Measurements from ENCODE around the gene C13orf42. TPM values are rescaled to one million over a fixed set of nuclear protein-coding genes. Genes with fewer than 3 reads are reported as not detected.
"Not testable (repeated sequence)": the region's sequence is repeated elsewhere in the genome, so short reads cannot be mapped to it uniquely, and the experiment has no call there.

Gene C13orf42
- total RNA-seq, 2 donors from 2014 or later, result not detected

GRCh38 chr13:51125495-51126226 is 14.6 kb upstream of the C13orf42 start:
- peak; percentile 67 to 75 for ATAC-seq
- intact Hi-C loops (cut with DNase I), result loop anchor here in 1 of 2 donors (5.0 to 10.0 kb wide), 3 partner anchors 162 to 999 kb away; partner anchors contain the start of gene NEK5
- peak; percentile 43 for DNase-seq

- no peak for DNase-seq
- ATAC-seq, result no peak
- intact Hi-C loops (cut with DNase I), result loop anchor here in 1 of 2 donors (10.0 kb wide), 2 partner anchors 672 to 1002 kb away; partner anchors contain the start of gene NEK5
Observed at GRCh38 chr13:51122868-51123566, 11.9 kb upstream of the C13orf42 start.

GRCh38 chr13:51120873-51121272 is 9.8 kb upstream of the C13orf42 start:
- not testable (repeated sequence) for DNase-seq, ATAC-seq
- intact Hi-C loops (cut with DNase I), result loop anchor here in 1 of 2 donors (10.0 kb wide), 2 partner anchors 674 to 1004 kb away; partner anchors contain the start of gene NEK5

GRCh38 chr13:51118809-51119431 is 7.8 kb upstream of the C13orf42 start:
- DNase-seq (no peak), ATAC-seq (no peak)
- intact Hi-C loops (cut with DNase I), result no loop called here

GRCh38 chr13:51113969-51114368 is 2.9 kb upstream of the C13orf42 start:
- intact Hi-C loops (cut with DNase I), result no loop called here
- ATAC-seq, result no peak
- DNase-seq, result no peak

- DNase-seq (no peak), ATAC-seq (no peak)
- intact Hi-C loops (cut with DNase I), result no loop called here
Observed at GRCh38 chr13:51113186-51113881, 2.3 kb upstream of the C13orf42 start.

- intact Hi-C loops (cut with DNase I), result no loop called here
- DNase-seq (no peak), ATAC-seq (no peak)
Observed at GRCh38 chr13:51112771-51113170, 1.7 kb upstream of the C13orf42 start.

GRCh38 chr13:51111997-51112396 is 923 bp upstream of the C13orf42 start:
- intact Hi-C loops (cut with DNase I), result no loop called here
- ATAC-seq, result no peak
- no peak for DNase-seq

GRCh38 chr13:51107996-51108395 is 3.1 kb downstream of the C13orf42 start:
- intact Hi-C loops (cut with DNase I), result no loop called here
- DNase-seq, result no peak
- no peak for ATAC-seq

- intact Hi-C loops (cut with DNase I), result no loop called here
- DNase-seq, result no peak
- no peak for ATAC-seq
Observed at GRCh38 chr13:51105046-51105445, 6.0 kb downstream of the C13orf42 start.

- intact Hi-C loops (cut with DNase I), result no loop called here
Observed at GRCh38 chr13:51101636-51102235, 9.3 kb downstream of the C13orf42 start.

GRCh38 chr13:51097353-51098043 is 13.6 kb downstream of the C13orf42 start:
- no peak for DNase-seq
- ATAC-seq, result no peak
- intact Hi-C loops (cut with DNase I), result no loop called here

More at GRCh38 chr13:51101636-51102235, 9.3 kb downstream of the C13orf42 start:
- DNase-seq (no peak), ATAC-seq (no peak)

GRCh38 chr13:51096131-51096530 is 14.9 kb downstream of the C13orf42 start:
- ATAC-seq (no peak), DNase-seq (no peak)
- intact Hi-C loops (cut with DNase I), result no loop called here

GRCh38 chr13:51093574-51093973 is 17.5 kb downstream of the C13orf42 start:
- no peak for DNase-seq

GRCh38 chr13:51091839-51092238 is 19.2 kb downstream of the C13orf42 start:
- intact Hi-C loops (cut with DNase I), result no loop called here
- ATAC-seq (no peak), DNase-seq (no peak)

More at GRCh38 chr13:51093574-51093973, 17.5 kb downstream of the C13orf42 start:
- no peak for ATAC-seq
- intact Hi-C loops (cut with DNase I), result no loop called here

- ATAC-seq (no peak), DNase-seq (no peak)
- intact Hi-C loops (cut with DNase I), result no loop called here
Observed at GRCh38 chr13:51083706-51084105, 27.4 kb downstream of the C13orf42 start.

- ATAC-seq; DNase-seq; intact Hi-C loops (cut with DNase I): not testable (repeated sequence)
Observed at GRCh38 chr13:51080478-51081065, 30.5 kb downstream of the C13orf42 start.

- DNase-seq (no peak), ATAC-seq (no peak)
- intact Hi-C loops (cut with DNase I), result loop anchor here in 1 of 2 donors (5.0 to 10.0 kb wide), 2 partner anchors 1094 to 1407 kb away; no protein-coding TSS in a partner anchor
Observed at GRCh38 chr13:51071493-51071892, 39.6 kb downstream of the C13orf42 start.

Data from left cardiac atrium (tissue), 4 donors.